ENCODE data around the gene SCAMP4.

The SCAMP4 gene

DNA sequence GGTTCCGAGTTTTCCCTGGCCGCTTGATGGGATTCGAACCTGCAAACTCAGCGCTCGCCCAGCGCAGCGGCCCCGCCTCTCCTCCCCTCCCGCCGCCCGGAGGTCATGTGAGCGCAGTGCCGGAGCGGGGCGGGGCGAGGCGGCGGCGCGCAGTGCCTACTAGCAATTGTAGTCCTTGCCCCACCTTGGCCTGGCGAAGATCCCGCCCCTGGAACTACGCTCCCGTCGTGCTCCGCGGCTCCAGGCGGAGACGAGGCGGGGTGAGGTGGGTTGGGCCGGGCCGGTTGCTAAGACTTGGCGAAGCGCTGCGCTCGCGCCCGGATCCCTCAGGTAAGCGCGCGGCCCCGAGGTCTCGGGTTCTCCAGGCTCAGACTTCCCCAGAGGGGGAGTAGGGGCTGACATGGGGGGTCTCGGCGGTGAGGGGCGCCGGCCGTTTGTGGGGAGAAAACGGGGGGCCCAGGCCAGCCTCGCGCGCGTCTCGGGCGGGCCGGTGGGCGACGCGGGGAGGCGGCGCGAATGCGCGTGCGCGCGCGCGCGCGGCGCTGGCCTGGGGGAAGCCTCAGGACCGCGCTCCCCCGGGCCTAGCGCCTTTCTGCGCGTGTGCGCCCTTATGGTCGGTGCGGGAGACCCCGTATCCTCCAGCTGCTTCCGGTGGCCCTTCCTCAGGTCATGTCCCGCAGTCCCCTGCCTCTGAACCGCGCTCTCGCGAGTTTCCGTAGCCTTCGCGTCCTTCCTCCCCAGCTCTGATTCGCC lies at the start of gene SCAMP4, which contains the start of gene ADAT3:
Gene SCAMP4 (plus strand): TSS at position 290 of the 753 bp plus-strand sequence. CDS start 9,621 bp downstream, outside the sequence.
Gene ADAT3 (plus strand): TSS at position 290 of the 753 bp plus-strand sequence. CDS start 6,649 bp downstream, outside the sequence.
- peak within 1 kb of the TSS; percentile 85 for H3K4me3 ChIP-seq (ENCODE audit: low read length)
- H3K9ac ChIP-seq (ENCODE audit: low read length): peak within 1 kb of the TSS; percentile 47
- H3K36me3 ChIP-seq (ENCODE audit: control insufficient read depth, insufficient read depth, low read length): no peaks in the 10 kb centered on the region
- H3K4me1 ChIP-seq (ENCODE audit: control insufficient read depth, insufficient read depth, low read length): no peaks in the 10 kb centered on the region
- no peaks in the 10 kb centered on the region for H3K27me3 ChIP-seq (ENCODE audit: control insufficient read depth, insufficient read depth, low read length)
- peak within 1 kb of the TSS; percentile 87 for H3K27ac ChIP-seq (ENCODE audit: low read depth, low read length)

- Histone ChIP-seq H3K4me1 (ENCODE audit: control insufficient read depth, insufficient read depth, low read length) (peaks cover 18% of the 10 kb centered on the region), H3K36me3 (ENCODE audit: control insufficient read depth, insufficient read depth, low read length) (no peaks in the 10 kb centered on the region), H3K27ac (ENCODE audit: low read depth, low read length) (peak overlapping the region; percentile 73), H3K9ac (ENCODE audit: low read length) (peak overlapping the region; percentile 80), H3K27me3 (ENCODE audit: control insufficient read depth, insufficient read depth, low read length) (no peaks in the 10 kb centered on the region), H3K4me3 (ENCODE audit: low read length) (peak overlapping the region; percentile 69)
Measured at GRCh38 chr19:1855828-1856255, 49.4 kb upstream of the SCAMP4 start.

DNA sequence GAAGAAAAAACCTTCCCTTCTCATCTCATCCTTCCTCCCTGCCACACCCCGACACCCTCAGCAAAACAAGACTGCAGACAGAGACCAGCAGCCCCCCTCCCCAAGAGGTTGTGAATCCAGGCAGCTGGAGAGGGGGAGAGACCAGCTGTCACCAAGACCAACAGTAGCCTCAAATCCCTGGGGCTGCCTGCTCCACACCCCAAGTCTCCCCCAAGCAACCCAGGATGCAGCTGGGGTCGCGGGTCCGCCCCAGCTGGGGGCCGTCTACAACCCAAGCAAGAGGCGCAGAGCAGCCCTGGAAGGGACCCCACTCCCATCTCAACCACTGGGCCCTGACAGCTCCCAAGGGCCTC lies 48.9 kb upstream of the SCAMP4 start:
- H3K36me3 ChIP-seq (ENCODE audit: control insufficient read depth, insufficient read depth, low read length): no peaks in the 10 kb centered on the region
- H3K9ac ChIP-seq (ENCODE audit: low read length): peak overlapping the region; percentile 80
- peak overlapping the region; percentile 69 for H3K4me3 ChIP-seq (ENCODE audit: low read length)
- H3K27me3 ChIP-seq (ENCODE audit: control insufficient read depth, insufficient read depth, low read length): no peaks in the 10 kb centered on the region
- H3K4me1 ChIP-seq (ENCODE audit: control insufficient read depth, insufficient read depth, low read length): peaks cover 18% of the 10 kb centered on the region
- H3K27ac ChIP-seq (ENCODE audit: low read depth, low read length): peak overlapping the region; percentile 73

DNA sequence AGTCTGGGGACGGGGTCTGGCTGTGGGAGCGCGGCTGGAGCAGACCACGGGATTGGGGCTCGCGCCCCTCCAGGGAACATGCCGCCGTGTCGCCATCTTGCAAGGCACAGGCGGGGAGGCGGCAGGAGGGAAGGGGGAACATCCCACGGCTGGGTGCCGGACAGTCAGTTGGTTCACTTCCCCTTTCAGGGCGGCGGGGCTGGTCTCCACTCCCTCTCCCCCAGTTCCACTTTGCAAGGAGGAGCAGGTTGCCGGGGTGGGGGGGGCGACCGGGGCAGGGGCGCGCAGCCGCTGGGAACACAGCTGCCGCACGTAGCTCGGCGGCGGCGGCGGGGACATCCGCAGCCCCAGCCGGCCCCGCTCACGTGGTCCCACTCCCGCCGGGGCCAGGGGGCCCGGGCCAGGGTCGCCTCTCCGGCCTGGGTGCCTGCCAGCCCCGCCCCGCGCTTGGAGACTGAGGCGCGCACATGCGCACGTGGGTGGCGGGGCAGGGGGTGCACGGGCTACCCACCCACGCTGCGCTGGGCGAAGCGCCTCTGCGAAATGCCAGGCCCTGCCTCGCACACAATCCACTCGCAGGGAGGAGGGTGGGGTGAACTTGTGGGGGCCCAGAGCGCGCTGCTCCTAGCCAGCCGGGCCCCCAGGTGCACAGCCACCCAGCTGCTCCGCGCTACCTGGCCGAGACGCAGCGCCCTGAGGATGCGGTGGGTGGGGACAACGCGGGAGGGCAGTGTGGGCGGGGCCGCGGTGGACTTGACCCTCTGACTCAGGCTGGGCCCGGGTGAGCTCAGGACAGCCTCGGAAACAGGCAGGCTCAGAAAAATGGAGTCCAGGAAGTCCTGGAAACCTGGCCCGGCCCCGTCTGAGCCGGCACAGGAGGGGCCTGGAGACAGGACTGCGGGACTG lies 48.2 kb upstream of the SCAMP4 start:
- Histone ChIP-seq H3K4me3 (ENCODE audit: low read length) (peak overlapping the region; percentile 69), H3K27me3 (ENCODE audit: control insufficient read depth, insufficient read depth, low read length) (no peaks in the 10 kb centered on the region), H3K4me1 (ENCODE audit: control insufficient read depth, insufficient read depth, low read length) (peaks cover 18% of the 10 kb centered on the region), H3K9ac (ENCODE audit: low read length) (peak overlapping the region; percentile 80), H3K36me3 (ENCODE audit: control insufficient read depth, insufficient read depth, low read length) (no peaks in the 10 kb centered on the region), H3K27ac (ENCODE audit: low read depth, low read length) (peak overlapping the region; percentile 73)

- Histone ChIP-seq H3K4me1 (ENCODE audit: control insufficient read depth, insufficient read depth, low read length) (peaks cover 18% of the 10 kb centered on the region), H3K4me3 (ENCODE audit: low read length) (no peak overlapping the region), H3K27me3 (ENCODE audit: control insufficient read depth, insufficient read depth, low read length) (no peaks in the 10 kb centered on the region), H3K36me3 (ENCODE audit: control insufficient read depth, insufficient read depth, low read length) (no peaks in the 10 kb centered on the region), H3K9ac (ENCODE audit: low read length) (no peak overlapping the region), H3K27ac (ENCODE audit: low read depth, low read length) (peak overlapping the region; percentile 73)
Measured at GRCh38 chr19:1857648-1858326, 47.4 kb upstream of the SCAMP4 start.

GRCh38 chr19:1858412-1859081 lies 46.7 kb upstream of the SCAMP4 start:
- peak overlapping the region; percentile 73 for H3K27ac ChIP-seq (ENCODE audit: low read depth, low read length)
- no peaks in the 10 kb centered on the region for H3K36me3 ChIP-seq (ENCODE audit: control insufficient read depth, insufficient read depth, low read length)
- no peaks in the 10 kb centered on the region for H3K27me3 ChIP-seq (ENCODE audit: control insufficient read depth, insufficient read depth, low read length)
- H3K9ac ChIP-seq (ENCODE audit: low read length): no peak overlapping the region
- H3K4me3 ChIP-seq (ENCODE audit: low read length): no peak overlapping the region
- peaks cover 16% of the 10 kb centered on the region for H3K4me1 ChIP-seq (ENCODE audit: control insufficient read depth, insufficient read depth, low read length)

GRCh38 chr19:1859331-1859781 lies 45.8 kb upstream of the SCAMP4 start:
- no peaks in the 10 kb centered on the region for H3K27me3 ChIP-seq (ENCODE audit: control insufficient read depth, insufficient read depth, low read length)
- peak overlapping the region; percentile 51 for H3K4me3 ChIP-seq (ENCODE audit: low read length)
- H3K4me1 ChIP-seq (ENCODE audit: control insufficient read depth, insufficient read depth, low read length): peaks cover 15% of the 10 kb centered on the region
- H3K9ac ChIP-seq (ENCODE audit: low read length): peak overlapping the region; percentile 11
- H3K27ac ChIP-seq (ENCODE audit: low read depth, low read length): peak overlapping the region; percentile 42
- no peaks in the 10 kb centered on the region for H3K36me3 ChIP-seq (ENCODE audit: control insufficient read depth, insufficient read depth, low read length)

- Histone ChIP-seq H3K4me1 (ENCODE audit: control insufficient read depth, insufficient read depth, low read length) (peaks cover 12% of the 10 kb centered on the region), H3K27ac (ENCODE audit: low read depth, low read length) (peak overlapping the region; percentile 42), H3K36me3 (ENCODE audit: control insufficient read depth, insufficient read depth, low read length) (no peaks in the 10 kb centered on the region), H3K4me3 (ENCODE audit: low read length) (peak overlapping the region; percentile 42), H3K9ac (ENCODE audit: low read length) (no peak overlapping the region), H3K27me3 (ENCODE audit: control insufficient read depth, insufficient read depth, low read length) (no peaks in the 10 kb centered on the region)
Measured at GRCh38 chr19:1860042-1860775, 45.0 kb upstream of the SCAMP4 start.

DNA sequence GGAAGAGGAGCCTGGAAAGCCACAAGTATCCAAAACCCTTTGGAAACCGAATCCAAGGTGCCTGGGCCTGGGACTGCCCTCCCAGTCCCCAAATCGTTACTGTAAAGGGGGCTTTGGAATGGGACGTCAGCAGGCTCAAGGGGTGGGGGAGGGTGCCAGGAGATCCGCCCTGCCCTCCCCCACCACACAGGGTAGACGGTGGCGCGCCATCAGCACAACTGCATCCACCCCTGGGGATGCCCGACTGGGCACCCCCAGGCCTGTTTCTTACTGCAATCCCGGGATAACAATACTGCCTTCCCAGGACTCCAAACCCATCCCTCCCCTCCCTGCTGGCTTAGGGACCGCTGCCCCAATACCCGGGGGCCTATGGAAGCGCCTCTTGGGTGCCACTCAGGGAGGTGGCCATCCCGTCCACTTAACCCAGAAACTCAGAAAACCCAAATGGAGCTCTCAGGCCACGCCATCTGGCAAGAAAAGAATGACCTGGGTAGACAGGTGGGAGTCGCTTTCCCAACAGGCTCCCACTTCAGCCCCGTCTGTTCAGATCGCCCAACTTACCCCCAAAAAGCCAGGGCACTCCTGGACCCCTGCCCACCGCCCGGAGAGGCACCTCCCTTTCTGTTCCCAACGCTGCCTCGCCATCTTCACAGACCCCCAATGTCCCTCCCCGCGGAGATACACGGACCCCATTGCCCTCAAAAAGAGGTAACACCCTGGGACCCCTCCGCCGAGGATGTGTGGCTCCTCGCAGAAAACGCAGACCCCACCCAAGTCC lies 44.2 kb upstream of the SCAMP4 start:
- peaks cover 11% of the 10 kb centered on the region for H3K4me1 ChIP-seq (ENCODE audit: control insufficient read depth, insufficient read depth, low read length)
- peak overlapping the region; percentile 71 for H3K4me3 ChIP-seq (ENCODE audit: low read length)
- peak overlapping the region; percentile 32 for H3K27ac ChIP-seq (ENCODE audit: low read depth, low read length)
- H3K36me3 ChIP-seq (ENCODE audit: control insufficient read depth, insufficient read depth, low read length): no peaks in the 10 kb centered on the region
- H3K9ac ChIP-seq (ENCODE audit: low read length): no peak overlapping the region
- H3K27me3 ChIP-seq (ENCODE audit: control insufficient read depth, insufficient read depth, low read length): no peaks in the 10 kb centered on the region

DNA sequence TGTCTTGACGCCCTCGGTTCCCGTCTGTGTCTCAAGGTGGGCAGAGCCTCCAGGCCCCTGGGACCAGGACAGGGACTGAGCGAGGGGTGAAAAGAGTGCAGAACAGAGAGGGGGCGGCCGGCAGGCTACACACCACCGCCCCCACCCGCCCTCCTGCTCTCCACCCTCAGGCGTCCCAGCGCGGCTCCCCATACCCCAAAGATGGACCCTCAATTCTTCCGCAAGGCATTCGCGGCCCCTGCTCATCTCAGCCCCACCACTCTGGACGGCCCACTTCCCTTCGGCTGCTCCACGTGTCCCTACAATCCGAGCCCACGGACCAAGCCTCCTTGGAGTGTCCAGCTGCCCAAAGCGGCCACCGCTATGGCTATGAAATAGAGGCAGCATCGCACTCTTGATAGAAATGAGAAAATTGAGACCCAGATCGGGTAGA lies 43.6 kb upstream of the SCAMP4 start:
- Histone ChIP-seq H3K27ac (ENCODE audit: low read depth, low read length) (peak overlapping the region; percentile 45), H3K9ac (ENCODE audit: low read length) (no peak overlapping the region)

DNA sequence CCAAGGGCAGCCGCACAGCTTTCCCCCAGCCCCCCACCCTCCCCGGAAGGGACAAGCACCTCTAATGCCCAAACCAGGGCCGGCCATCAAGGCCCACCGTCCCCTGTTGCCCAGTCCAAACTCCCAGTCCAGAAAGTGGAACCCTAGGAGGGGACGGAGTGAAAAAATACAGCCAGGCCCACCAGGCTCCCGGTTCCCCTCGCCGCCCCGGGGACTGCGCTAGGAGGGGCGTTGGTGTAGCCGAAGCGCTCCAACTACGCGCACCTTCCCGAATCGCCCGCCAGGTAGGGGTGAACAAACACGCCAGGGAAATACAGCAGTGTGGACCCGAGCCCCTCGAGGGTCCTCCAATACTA lies 43.2 kb upstream of the SCAMP4 start:
- H3K27me3 ChIP-seq (ENCODE audit: control insufficient read depth, insufficient read depth, low read length): no peaks in the 10 kb centered on the region
- peak overlapping the region; percentile 45 for H3K27ac ChIP-seq (ENCODE audit: low read depth, low read length)
- peak overlapping the region; percentile 68 for H3K9ac ChIP-seq (ENCODE audit: low read length)
- peaks cover 9% of the 10 kb centered on the region for H3K4me1 ChIP-seq (ENCODE audit: control insufficient read depth, insufficient read depth, low read length)
- no peaks in the 10 kb centered on the region for H3K36me3 ChIP-seq (ENCODE audit: control insufficient read depth, insufficient read depth, low read length)
- H3K4me3 ChIP-seq (ENCODE audit: low read length): peak overlapping the region; percentile 71

More for the DNA sequence above, 43.6 kb upstream of the SCAMP4 start:
- Histone ChIP-seq H3K36me3 (ENCODE audit: control insufficient read depth, insufficient read depth, low read length) (no peaks in the 10 kb centered on the region), H3K27me3 (ENCODE audit: control insufficient read depth, insufficient read depth, low read length) (no peaks in the 10 kb centered on the region), H3K4me3 (ENCODE audit: low read length) (peak overlapping the region; percentile 71), H3K4me1 (ENCODE audit: control insufficient read depth, insufficient read depth, low read length) (peaks cover 9% of the 10 kb centered on the region)
